GM21723 (cell line): ENCODE data around the gene NR1I2.

Experiments used
- ATAC-seq: cut with Tn5 transposase; IDR thresholded peaks from one replicate; pipeline ENCODE4 v1.9.1; 2021; ENCODE audit warnings: mild to moderate bottlenecking, moderate library complexity; ENCODE audit not compliant: unreplicated experiment

NR1I2 gene

DNA sequence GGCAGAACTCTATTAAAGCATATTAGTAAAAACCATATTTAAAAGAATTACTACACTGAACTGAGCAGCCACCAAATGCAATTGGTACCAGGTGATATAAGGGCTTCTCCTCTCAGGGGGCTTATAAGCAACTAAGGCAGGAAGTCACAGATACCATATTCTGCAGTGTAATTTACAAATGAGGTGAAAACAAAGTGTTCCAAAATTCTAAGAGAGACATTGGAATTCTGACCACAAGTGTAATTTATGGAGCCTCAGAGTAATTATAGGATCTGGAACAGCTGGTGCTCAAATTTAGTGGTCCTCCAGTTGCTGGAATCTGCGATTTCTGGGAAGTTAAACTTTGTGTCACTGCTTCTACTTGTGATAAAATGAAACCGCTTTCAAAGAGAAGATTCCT, 3.1 kb upstream of the NR1I2 start:
- ATAC-seq: no peak

GRCh38 chr3:119779731-119780383, 2.0 kb upstream of the NR1I2 start:
- no peak for ATAC-seq

- no peak for ATAC-seq
Measured at GRCh38 chr3:119782460-119782859, 559 bp downstream of the NR1I2 start.

DNA sequence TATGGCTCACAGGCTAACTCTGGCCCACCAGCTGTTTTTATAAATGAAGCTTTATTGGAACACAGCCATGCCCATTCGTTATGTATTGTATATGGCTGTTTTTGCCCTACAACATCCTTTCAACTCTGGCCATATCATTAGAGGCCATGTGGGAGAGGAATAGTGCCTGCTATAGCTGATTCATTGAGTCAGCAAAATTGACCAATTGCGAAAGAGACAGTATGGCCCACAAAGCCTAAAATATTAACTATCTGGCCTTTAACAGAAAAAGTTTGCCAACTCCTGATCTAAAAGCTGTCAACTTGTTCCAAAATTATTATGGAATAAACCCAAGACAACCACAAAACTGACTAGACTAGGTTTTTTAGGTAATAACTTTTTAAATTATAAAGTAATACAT, 1.4 kb downstream of the NR1I2 start:
- ATAC-seq: no peak

GRCh38 chr3:119783883-119784282, 2.0 kb downstream of the NR1I2 start:
- ATAC-seq: no peak

GRCh38 chr3:119786409-119786808, 4.5 kb downstream of the NR1I2 start:
- no peak for ATAC-seq

DNA sequence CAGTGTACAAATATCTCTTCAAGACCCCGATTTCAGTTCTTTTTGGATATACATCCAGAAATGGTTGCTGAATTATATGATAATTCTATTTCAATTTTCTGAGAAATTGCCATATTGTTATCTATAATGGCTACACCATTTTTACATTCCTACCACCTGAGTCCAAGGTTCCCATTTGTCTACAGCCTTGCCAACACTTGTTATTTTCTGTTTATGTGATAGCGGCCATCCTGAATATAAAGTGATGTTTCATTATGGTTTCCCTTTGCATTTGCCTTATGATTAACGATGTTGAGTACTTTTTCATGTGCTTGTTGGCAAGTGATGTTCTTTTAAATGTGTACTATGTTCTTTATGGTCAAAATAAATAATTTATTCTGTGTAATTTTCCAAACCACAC, 8.5 kb downstream of the NR1I2 start:
- ATAC-seq: no peak

- no peak for ATAC-seq
Measured at GRCh38 chr3:119792270-119792669, 10.4 kb downstream of the NR1I2 start.

DNA sequence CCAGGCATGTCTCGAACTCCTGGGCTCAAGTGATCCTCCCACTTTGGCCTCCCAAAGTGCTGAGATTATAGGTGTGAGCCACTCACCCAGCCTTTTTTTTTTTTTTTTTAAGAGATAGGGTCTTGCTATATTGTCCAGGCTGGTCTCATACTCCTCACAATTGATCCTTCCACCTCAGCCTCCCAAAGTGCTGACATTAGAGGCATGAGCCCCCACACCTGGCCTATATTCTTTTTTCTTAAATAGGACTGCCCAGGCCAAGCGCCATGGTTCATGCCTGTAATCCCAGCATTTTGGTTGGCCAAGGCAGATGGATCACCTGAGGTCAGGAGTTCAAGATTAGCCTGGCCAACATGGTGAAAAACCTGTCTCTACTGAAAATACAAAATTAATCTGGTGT, 12.5 kb downstream of the NR1I2 start:
- ATAC-seq: no peak

GRCh38 chr3:119794971-119795612, 13.2 kb downstream of the NR1I2 start:
- no peak for ATAC-seq

GRCh38 chr3:119795849-119796248, 13.9 kb downstream of the NR1I2 start:
- ATAC-seq: no peak

- ATAC-seq: no peak
Measured at GRCh38 chr3:119796368-119796767, 14.5 kb downstream of the NR1I2 start.

DNA sequence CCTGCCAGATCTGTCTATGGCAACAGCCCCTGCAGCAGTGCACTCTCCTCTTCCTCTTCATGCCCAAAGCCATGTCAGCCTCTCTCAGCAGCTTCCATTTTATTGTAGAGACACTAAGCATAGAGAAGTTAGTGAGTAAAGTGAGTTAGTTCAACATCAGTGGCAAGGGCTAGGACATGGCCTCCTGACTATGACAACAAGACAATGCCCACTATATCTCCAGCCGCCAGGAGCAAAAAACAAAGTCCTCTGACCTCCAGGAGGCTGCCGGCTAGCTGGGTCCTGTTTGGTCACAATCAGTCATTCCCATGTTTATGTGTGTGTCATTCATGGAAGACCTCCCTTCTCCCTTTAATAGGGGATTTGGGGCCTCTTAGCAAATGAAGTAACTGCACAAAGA, 14.9 kb downstream of the NR1I2 start:
- no peak for ATAC-seq

GRCh38 chr3:119800844-119801243, 18.9 kb downstream of the NR1I2 start:
- no peak for ATAC-seq

DNA sequence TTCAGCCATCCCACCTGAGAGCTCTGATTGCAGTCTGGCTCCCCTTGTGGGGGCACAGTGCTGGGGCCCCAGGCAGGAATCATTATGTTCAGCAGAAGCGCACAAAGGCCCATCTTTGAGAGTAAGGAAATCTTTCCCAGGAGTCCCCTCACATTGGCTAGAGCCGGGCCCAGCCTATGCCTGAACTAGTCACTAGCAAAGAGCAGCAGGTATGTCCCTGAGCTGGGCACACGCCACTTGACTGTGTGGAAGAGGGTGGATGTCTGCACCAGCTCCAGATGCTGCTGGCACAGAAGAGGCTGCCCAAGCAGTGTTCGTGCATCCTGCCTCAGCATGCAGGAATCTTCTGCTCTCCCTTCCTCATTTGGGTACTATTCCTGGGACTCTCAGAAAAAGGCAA, 26.3 kb downstream of the NR1I2 start:
- no peak for ATAC-seq

GRCh38 chr3:119808843-119809242, 26.9 kb downstream of the NR1I2 start:
- no peak for ATAC-seq

- peak; percentile 45 for ATAC-seq
Measured at GRCh38 chr3:119809249-119810017, 27.5 kb downstream of the NR1I2 start.

DNA sequence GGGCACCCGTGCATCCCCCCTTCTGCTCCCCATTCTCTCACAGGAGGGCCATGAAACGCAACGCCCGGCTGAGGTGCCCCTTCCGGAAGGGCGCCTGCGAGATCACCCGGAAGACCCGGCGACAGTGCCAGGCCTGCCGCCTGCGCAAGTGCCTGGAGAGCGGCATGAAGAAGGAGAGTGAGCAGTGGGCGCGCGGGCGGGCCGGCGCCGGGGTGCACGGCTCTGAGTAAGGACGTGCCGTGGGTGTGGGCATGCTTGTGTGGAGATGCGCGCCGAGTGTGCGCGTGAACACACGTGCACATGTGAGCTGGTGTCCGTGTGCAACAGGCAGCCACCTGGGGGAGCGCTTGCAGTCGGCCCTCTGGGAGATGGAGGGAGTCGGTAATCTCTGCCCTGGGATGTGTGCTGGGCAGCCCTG, 28.1 kb downstream of the NR1I2 start:
- ATAC-seq: peak; percentile 80

- ATAC-seq: no peak
Measured at GRCh38 chr3:119812491-119813058, 30.7 kb downstream of the NR1I2 start.

- no peak for ATAC-seq
Measured at GRCh38 chr3:119815716-119816115, 33.8 kb downstream of the NR1I2 start.

DNA sequence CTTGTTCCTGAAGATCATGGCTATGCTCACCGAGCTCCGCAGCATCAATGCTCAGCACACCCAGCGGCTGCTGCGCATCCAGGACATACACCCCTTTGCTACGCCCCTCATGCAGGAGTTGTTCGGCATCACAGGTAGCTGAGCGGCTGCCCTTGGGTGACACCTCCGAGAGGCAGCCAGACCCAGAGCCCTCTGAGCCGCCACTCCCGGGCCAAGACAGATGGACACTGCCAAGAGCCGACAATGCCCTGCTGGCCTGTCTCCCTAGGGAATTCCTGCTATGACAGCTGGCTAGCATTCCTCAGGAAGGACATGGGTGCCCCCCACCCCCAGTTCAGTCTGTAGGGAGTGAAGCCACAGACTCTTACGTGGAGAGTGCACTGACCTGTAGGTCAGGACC, 35.2 kb downstream of the NR1I2 start:
- no peak for ATAC-seq
